SK-N-MC (cell line): ENCODE measurements around the gene HSPA1L.

ENCODE experiments used
- EZH2 ChIP-seq: fragments of 200-600 bp; sonication (generic); IDR thresholded peaks from one replicate; pipeline ENCODE4 v1.6.1; 2017; ENCODE audit warnings: antibody characterized with exemption
- POLR2AphosphoS5 ChIP-seq: IDR thresholded peaks from 2 replicates; pipeline ENCODE4 v1.6.1; 2012; ENCODE audit warnings: mild to moderate bottlenecking, low read depth, low read length, borderline replicate concordance

GRCh38 chr6:31794294-31794865, 20.7 kb downstream of the HSPA1L start:
- TF ChIP-seq POLR2AphosphoS5, result no peak
- no peak for TF ChIP-seq EZH2
